Neural progenitor cell (in vitro differentiated cells): ENCODE data around the gene RGS12.

ENCODE experiments used
- EZH2 ChIP-seq: fragments of 200-600 bp; sonication (generic); IDR thresholded peaks from 2 replicates; pipeline ENCODE4 v1.6.1; 2017; ENCODE audit warnings: antibody characterized with exemption, mild to moderate bottlenecking, moderate library complexity
- EZH2phosphoT487 ChIP-seq: fragments of 200-600 bp; sonication (generic); IDR thresholded peaks from 2 replicates; pipeline ENCODE4 v1.6.1; 2017; ENCODE audit warnings: antibody characterized with exemption
- TF ChIP-seq, protein P1 (sequence below): fragments of 200-600 bp; sonication (generic); IDR thresholded peaks from 2 replicates; pipeline ENCODE4 v1.5.1; 2017; ENCODE audit warnings: antibody characterized with exemption, mild to moderate bottlenecking

DNA sequence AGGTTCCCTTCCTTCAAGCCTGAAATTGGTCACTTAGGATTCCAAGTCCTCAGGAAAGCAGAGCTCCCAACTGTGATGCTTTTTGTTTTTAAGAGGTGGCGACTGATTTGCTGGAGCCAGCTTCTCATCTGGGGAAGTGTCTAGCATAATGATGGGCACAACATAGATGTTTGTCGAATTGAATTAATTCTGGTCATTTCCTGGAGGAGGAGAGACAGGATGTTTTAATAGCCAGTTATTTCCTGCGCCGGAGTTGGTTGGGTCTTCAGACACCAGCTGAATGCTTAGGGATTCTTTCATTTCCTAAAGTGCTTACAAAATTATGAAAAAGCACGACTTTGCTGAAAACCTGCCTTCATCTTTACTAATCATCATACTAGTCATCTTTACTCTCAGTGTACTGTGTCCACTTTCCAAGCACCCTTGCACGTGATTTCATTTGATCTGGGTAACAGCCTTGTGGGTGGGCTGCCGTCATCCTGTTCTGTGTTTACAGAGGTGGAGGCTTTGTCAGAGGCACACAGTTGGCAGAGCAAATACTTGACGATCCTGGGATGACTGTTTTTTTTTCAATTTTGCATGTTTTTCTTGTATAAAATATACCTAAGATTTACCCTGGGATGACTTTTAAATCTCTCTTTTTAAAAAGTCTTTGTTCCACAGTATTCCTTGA, 49.5 kb downstream of the RGS12 start:
- TF ChIP-seq, protein P1, sequence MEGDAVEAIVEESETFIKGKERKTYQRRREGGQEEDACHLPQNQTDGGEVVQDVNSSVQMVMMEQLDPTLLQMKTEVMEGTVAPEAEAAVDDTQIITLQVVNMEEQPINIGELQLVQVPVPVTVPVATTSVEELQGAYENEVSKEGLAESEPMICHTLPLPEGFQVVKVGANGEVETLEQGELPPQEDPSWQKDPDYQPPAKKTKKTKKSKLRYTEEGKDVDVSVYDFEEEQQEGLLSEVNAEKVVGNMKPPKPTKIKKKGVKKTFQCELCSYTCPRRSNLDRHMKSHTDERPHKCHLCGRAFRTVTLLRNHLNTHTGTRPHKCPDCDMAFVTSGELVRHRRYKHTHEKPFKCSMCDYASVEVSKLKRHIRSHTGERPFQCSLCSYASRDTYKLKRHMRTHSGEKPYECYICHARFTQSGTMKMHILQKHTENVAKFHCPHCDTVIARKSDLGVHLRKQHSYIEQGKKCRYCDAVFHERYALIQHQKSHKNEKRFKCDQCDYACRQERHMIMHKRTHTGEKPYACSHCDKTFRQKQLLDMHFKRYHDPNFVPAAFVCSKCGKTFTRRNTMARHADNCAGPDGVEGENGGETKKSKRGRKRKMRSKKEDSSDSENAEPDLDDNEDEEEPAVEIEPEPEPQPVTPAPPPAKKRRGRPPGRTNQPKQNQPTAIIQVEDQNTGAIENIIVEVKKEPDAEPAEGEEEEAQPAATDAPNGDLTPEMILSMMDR, result no peak
- TF ChIP-seq EZH2 (no peak), EZH2phosphoT487 (no peak)
